VCaP (cell line): ENCODE results near the gene PHLDB2.
A peak's percentile ranks its signal among the peaks of the same experiment; 100 is the strongest.

Source experiments
- H3K27ac ChIP-seq: fragments of 450-650 bp; 2 replicates; pipeline ENCODE4 v1.5.1; 2017
- TF ChIP-seq, protein P1 (sequence below): fragments of 450-650 bp; conservative IDR thresholded peaks from 2 replicates; pipeline ENCODE4 v1.5.1; 2017; ENCODE audit warnings: mild to moderate bottlenecking, moderate library complexity

Gene PHLDB2

DNA sequence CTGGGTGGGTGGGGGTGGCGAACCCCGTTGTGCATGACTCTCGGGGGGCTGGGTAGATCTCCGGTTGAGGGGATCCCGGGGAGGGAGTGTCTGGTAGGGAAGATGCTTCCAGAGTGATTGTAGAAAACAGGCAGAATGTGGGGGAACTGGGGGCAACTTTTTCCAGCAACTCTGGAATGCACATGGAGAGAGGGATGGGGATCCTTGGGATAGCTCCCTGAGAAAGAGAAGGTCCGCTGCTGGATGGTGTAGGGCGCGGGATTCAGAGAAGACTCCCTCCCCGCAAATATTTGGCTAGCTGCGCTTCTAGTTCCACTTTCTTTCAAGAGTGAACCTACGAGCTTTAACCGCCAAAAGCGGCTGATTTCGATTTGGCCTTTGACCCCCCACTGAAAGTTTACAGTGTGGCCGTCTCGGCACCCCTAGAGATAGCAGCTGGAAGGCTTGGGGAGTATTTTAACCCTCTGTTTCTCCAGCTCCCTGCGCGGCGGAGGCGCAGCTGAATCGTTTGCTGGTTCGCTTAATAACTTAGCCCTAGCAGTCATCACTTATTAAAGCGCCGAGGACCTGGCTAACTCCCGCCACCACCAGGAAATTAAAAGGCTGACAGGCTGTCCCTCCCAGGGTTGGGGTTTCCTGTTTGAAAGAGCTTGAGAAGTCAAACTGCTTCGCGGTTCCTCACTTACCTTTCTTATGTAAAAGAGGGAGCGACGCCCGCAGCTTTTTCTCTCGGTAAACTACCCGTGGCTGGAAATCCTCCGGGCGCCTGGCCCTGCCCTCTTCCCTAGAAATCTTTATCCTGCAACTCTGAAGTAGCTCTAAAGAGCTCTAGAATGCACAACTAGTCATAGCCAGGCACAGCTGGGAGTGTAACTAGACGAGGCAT lies 1.2 kb downstream of the PHLDB2 start:
- TF ChIP-seq, protein P1, sequence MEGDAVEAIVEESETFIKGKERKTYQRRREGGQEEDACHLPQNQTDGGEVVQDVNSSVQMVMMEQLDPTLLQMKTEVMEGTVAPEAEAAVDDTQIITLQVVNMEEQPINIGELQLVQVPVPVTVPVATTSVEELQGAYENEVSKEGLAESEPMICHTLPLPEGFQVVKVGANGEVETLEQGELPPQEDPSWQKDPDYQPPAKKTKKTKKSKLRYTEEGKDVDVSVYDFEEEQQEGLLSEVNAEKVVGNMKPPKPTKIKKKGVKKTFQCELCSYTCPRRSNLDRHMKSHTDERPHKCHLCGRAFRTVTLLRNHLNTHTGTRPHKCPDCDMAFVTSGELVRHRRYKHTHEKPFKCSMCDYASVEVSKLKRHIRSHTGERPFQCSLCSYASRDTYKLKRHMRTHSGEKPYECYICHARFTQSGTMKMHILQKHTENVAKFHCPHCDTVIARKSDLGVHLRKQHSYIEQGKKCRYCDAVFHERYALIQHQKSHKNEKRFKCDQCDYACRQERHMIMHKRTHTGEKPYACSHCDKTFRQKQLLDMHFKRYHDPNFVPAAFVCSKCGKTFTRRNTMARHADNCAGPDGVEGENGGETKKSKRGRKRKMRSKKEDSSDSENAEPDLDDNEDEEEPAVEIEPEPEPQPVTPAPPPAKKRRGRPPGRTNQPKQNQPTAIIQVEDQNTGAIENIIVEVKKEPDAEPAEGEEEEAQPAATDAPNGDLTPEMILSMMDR: peak; percentile 68
- peak overlapping the region; percentile 73 for H3K27ac ChIP-seq

DNA sequence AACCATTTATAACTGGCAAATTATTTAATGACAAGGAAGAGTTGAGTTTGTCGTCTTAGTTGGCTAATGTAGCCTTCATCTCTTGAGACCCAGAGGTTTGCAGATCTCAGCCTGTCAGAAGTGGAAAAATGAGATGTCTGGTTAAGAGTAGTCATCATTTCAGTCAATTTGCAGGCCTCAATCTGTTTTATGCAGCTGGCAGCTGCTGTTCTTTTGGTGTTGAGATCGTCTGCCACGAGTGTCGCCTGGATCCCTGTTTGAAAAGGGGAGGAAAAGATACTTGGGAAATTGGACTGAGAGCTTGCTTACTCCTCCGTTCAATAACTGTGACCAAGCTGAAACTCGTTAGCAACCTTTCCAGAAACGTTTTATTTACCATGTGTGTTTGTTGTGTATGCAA lies 2.3 kb downstream of the PHLDB2 start:
- TF ChIP-seq, protein P1: no peak
- H3K27ac ChIP-seq: no peak overlapping the region; the same call in 1 of the 2 replicates

DNA sequence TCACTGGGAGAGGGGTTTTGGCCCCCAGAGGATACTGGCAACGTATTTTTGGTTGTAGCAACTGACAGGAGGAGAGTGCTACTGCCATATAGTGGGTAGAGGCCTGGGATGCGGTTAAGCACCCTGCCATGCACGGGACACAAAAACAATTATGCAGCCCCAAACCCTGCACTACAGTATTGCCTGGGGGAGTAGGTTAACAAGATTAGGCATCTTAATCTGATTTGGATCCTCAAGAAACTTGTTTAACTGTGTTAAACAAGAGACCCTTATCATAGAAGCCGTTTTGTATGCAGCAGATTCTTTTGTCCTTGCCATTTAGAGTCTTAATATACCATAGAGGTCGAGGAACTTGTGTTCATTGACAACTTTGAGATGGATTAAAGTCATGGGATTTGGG lies 3.4 kb downstream of the PHLDB2 start:
- H3K27ac ChIP-seq: no peak overlapping the region
- TF ChIP-seq, protein P1: no peak

DNA sequence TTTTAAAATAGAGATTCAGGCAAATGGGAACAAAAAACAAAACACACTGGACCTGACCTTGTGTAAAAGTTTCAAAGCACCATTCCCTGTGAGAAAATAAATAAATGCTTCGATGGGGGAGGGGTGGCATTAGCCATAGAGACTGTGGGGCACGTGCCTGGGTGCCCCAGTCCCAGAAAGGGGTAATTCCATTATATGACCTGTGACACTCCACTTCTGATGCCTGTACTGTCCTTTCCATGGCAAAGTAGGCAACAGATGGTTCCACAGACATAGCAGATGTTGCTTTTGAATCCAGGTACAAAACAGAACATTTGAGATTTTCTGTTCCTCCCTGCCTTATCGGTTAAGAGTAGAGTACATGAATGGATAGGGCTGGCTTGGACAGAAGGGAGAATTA lies 3.9 kb downstream of the PHLDB2 start:
- TF ChIP-seq, protein P1: no peak
- no peak overlapping the region for H3K27ac ChIP-seq

DNA sequence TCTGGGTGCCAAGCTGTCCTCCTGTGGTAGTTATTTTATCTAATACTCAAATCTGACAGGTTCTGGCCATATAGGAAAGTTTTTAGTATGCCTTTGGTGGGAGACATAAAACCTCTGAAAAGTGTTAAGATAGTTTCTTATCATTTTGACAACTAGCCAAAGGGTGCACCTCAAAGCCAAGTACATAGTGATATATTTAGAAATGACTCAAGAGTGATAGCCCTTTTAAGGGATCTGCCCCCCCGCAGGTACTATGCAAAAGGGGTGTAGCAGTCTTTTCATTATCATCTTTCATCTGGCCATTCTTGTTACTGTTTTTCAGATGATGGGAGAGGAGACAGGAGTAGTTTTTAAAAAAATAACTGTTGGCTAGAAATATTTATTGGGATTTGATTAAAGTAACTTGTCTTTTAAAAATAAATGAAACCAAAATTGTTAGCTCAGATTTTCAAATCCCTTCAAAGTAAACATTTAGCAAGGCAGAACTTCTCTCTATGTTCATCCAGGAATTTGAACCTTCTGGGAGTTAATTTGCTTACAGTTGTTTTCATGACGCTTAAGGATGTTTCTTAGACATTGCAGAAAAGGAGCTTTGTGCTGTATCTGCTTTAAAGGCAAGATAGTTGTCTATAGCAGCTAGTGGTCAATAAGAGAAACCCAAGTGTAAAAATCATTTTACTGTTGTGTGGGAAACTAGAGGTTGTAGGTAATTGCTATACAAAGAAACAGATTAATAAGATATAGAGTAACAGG lies 5.1 kb downstream of the PHLDB2 start:
- TF ChIP-seq, protein P1: no peak
- no peak overlapping the region for H3K27ac ChIP-seq

DNA sequence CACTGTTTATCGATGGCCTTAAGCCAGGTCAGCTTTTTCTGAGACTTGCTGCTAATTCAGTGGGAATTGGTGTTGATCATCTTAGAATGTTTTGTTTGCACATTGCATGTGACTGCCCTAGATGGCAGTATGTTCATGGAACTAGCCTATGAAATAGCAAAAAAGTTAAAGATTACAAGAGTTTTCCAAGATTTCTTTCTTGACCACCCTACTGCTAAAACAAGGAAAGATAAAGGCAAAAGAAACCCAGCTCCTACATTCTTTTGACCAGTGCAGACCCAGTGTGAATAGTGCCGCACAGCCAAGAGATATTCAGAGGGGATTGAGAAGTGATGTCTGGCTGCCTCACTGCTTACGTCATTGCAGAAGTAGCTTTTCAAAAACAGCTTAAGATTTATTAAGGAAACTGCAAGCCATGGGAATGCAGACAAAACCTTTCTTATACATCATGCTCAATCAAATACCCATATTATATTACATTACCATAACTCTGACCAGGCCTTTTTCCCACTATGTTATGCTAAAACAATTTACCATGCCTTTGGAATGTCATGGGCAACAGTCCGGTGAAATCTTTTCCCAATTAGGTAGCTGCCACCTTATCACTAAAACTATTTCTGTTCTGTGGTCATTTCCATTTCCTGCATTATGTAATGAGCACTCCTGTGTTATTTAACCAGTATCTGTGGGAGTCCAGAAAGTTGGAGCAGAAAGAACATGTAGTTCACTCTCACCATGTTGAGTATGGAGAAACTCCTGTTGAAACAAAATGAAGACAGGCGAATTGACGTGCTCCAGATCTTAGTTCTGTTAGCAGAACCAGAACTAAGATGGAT lies 6.0 kb downstream of the PHLDB2 start:
- no peak overlapping the region for H3K27ac ChIP-seq
- TF ChIP-seq, protein P1: peak; percentile 45
